ENCODE results near the gene CARMIL1.

The CARMIL1 gene

GRCh38 chr6:25329982-25330381 is 50.8 kb downstream of the CARMIL1 start:
- no peak for TF ChIP-seq CTCF (IDR thresholded peaks at IDR 0.05)

DNA sequence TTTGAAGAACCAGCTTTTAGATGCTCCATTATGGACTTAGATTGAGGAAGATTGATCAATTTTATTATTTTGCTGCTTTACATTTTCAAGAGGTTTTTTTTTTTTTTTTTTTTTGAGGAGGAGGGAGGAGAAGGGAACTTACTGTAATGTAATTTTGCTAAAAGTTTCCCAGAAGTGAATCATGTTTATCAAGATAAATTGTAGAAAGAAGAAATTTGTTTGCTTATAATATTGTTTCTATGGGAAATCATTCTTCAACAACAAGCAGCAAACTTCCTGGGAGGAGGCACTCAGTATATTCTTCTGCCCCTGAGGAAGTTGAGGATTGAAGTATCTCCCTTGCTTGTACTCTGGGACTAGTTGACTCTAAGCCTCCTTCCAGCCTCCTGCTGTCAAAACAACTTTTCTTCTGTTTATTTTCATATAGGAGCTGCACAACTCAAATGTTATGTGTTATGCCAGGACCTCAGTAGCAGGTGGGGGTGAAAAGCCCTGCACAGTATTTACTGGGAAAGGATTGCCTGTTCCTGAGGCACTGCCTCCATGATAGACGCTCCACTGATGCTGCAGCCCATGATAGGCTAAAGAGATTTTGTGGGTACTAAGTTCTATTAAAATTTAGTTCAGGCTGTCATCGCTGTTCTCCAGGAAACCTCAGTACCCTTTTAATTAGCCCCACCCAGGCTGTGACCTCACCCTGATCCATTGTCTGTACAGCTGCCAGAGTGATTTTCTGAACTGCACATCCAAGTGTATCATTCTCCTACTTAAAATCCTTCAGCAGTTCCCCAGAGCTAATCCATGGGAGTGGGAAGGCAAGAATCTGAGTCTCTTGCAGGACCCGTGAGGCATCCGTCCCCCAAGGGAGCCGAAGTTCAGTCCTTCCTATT is 51.9 kb downstream of the CARMIL1 start:
- TF ChIP-seq CTCF (IDR thresholded peaks at IDR 0.05) = no peak

- TF ChIP-seq CTCF (IDR thresholded peaks at IDR 0.05) = no peak
Measured at GRCh38 chr6:25332165-25332564, 53.0 kb downstream of the CARMIL1 start.

- no peak for TF ChIP-seq CTCF (IDR thresholded peaks at IDR 0.05)
Measured at GRCh38 chr6:25332655-25333071, 53.5 kb downstream of the CARMIL1 start.

DNA sequence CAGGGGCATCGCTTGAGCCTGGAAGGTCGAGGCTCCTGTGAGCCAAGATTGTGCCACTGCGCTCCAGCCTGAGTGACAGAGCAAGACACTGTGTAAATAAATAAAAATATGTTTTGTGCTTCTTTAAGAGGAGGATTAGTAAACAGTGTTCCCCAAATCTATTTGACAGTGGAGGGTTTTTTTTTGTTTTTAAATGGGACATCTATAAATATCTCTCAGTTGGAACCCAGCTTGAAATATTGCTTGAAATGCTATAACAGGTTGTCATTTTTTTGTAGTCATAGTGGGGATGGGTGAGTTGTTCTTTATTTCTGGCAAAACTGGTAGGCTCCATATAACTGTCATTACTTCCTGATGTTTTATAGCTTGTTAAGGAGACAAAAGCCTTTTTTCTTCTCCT is 54.3 kb downstream of the CARMIL1 start:
- TF ChIP-seq CTCF (IDR thresholded peaks at IDR 0.05) = no peak

- TF ChIP-seq CTCF (IDR thresholded peaks at IDR 0.05) = no peak
Measured at GRCh38 chr6:25334793-25335192, 55.6 kb downstream of the CARMIL1 start.

DNA sequence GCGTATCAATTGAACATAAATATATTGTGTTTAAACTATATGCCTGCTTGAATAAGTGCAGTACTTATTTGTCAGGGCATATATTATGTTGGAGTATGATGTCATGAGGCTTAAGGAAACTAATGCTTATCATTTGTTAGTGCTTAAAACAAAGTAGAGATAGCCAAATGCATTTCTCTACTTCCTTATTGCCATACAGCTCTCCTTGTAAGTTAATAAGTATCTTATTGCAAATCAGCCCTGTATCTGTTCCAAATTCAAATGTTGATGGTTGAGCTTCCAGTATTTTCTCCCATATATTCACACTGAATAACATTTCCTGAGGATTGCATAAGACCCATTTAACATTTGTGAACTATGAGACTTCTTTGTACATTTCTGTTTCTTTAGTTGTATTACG is 57.8 kb downstream of the CARMIL1 start:
- no peak for TF ChIP-seq CTCF (IDR thresholded peaks at IDR 0.05)
